IMR-90 (cell line): ENCODE data around the gene CLHC1. TPM values are rescaled to one million over a fixed set of nuclear protein-coding genes. Genes with fewer than 3 reads are reported as not detected.
A peak's percentile ranks its signal among the peaks of the same experiment; 100 is the strongest.

Source experiments
- ATAC-seq: fragments of 200-7000 bp; cut with Tn5 transposase; 2 replicates; pipeline ENCODE4 v1.9.1; 2020; ENCODE audit warnings: low read depth, mild to moderate bottlenecking, moderate library complexity
- BruUV-seq: library from RNA; stranded (reverse); fragments of 400-500 nt; replicated peaks from 2 replicates; lab custom pipeline; 2021; lab: Mats Ljungman, UMichigan
- CTCF ChIA-PET: fragments of 300-600 bp; formaldehyde crosslinking; extraction: SDS; loops from one replicate; lab custom pipeline; 2021; ENCODE audit warnings: antibody characterized with exemption; lab: Yijun Ruan, JAX
- POLR2A ChIA-PET: fragments of 300-600 bp; sonication (Branson Sonifier 250); formaldehyde crosslinking; loops from one replicate; lab custom pipeline; 2022; ENCODE audit warnings: antibody characterized with exemption; ENCODE audit not compliant: unreplicated experiment; lab: Charles Lee
- DNase-seq: peaks from one replicate; pipeline ENCODE4 v3.0.0; 2013
- H2AFZ ChIP-seq: replicated peaks from 2 replicates; pipeline ENCODE3; 2013; ENCODE audit warnings: low read length, mild to moderate bottlenecking; ENCODE audit not compliant: poor library complexity
- H2AK5ac ChIP-seq: 2 replicates; pipeline ENCODE4 v1.6.1; 2013; ENCODE audit warnings: low read depth, low read length, inconsistent platforms
- H2AK9ac ChIP-seq: replicated peaks from 2 replicates; pipeline ENCODE3; 2013; ENCODE audit warnings: mild to moderate bottlenecking, low read depth, low read length, moderate library complexity; ENCODE audit not compliant: poor library complexity
- H2BK120ac ChIP-seq: 2 replicates; pipeline ENCODE4 v1.6.1; 2013; ENCODE audit warnings: low read depth, low read length, inconsistent platforms
- H2BK15ac ChIP-seq: 3 replicates; pipeline ENCODE4 v1.6.1; 2013; ENCODE audit warnings: low read depth, low read length, inconsistent platforms
- H2BK20ac ChIP-seq: 2 replicates; pipeline ENCODE4 v1.6.1; 2013; ENCODE audit warnings: low read depth, mild to moderate bottlenecking, inconsistent platforms, low read length, moderate library complexity
- H2BK5ac ChIP-seq: 2 replicates; pipeline ENCODE4 v1.6.1; 2013; ENCODE audit warnings: mild to moderate bottlenecking, low read depth, low read length, inconsistent platforms; ENCODE audit not compliant: poor library complexity, severe bottlenecking
- H3K14ac ChIP-seq: replicated peaks from 2 replicates; pipeline ENCODE4 v1.6.1; 2013; ENCODE audit warnings: low read depth, low read length, inconsistent platforms
- H3K18ac ChIP-seq: 2 replicates; pipeline ENCODE4 v1.6.1; 2013; ENCODE audit warnings: low read depth, low read length, control low read depth
- H3K23ac ChIP-seq: 2 replicates; pipeline ENCODE4 v1.6.1; 2013; ENCODE audit warnings: low read depth, low read length, inconsistent platforms
- H3K27ac ChIP-seq: 2 replicates; pipeline ENCODE4 v1.5.1; 2013; ENCODE audit warnings: mild to moderate bottlenecking, control low read depth, low read length; ENCODE audit not compliant: insufficient read depth
- H3K27me3 ChIP-seq: 2 replicates; pipeline ENCODE4 v1.6.1; 2013; ENCODE audit warnings: low read length; ENCODE audit not compliant: control insufficient read depth, insufficient read depth
- H3K36me3 ChIP-seq: 2 replicates; pipeline ENCODE4 v1.6.1; 2013; ENCODE audit warnings: low read length, mixed read lengths; ENCODE audit not compliant: control insufficient read depth, insufficient read depth
- H3K4ac ChIP-seq: 2 replicates; pipeline ENCODE4 v1.6.1; 2013; ENCODE audit warnings: low read depth, low read length, inconsistent platforms
- H3K4me1 ChIP-seq: 2 replicates; pipeline ENCODE4 v1.6.1; 2013; ENCODE audit warnings: low read length, mixed read lengths; ENCODE audit not compliant: control insufficient read depth, insufficient read depth
- H3K4me2 ChIP-seq: 2 replicates; pipeline ENCODE4 v1.6.1; 2013; ENCODE audit warnings: low read depth, mild to moderate bottlenecking, control low read depth, low read length, moderate library complexity
- H3K4me3 ChIP-seq: 2 replicates; pipeline ENCODE4 v1.5.1; 2013; ENCODE audit warnings: low read depth, mild to moderate bottlenecking, control low read depth, low read length, moderate library complexity; ENCODE audit not compliant: insufficient read depth
- H3K56ac ChIP-seq: 2 replicates; pipeline ENCODE4 v1.6.1; 2013; ENCODE audit warnings: low read length, inconsistent platforms; ENCODE audit not compliant: insufficient read depth; ENCODE audit errors: extremely low read depth
- H3K79me1 ChIP-seq, 2 experiments: 2 replicates each; pipeline ENCODE4 v1.6.1; 2013; ENCODE audit warnings: low read length in 2 of 2, inconsistent platforms in 1 of 2, low read depth in 1 of 2
- H3K9ac ChIP-seq: 2 replicates; pipeline ENCODE4 v1.6.1; 2013; ENCODE audit warnings: low read depth, low read length, control low read depth
- H3K9me1 ChIP-seq: 2 replicates; pipeline ENCODE4 v1.6.1; 2013; ENCODE audit warnings: low read length, inconsistent platforms; ENCODE audit not compliant: insufficient read depth
- H3K9me3 ChIP-seq: 2 replicates; pipeline ENCODE4 v1.6.1; 2013; ENCODE audit warnings: low read length; ENCODE audit not compliant: control insufficient read depth, insufficient read depth
- H4K20me1 ChIP-seq: 2 replicates; pipeline ENCODE4 v1.6.1; 2013; ENCODE audit warnings: low read length, inconsistent platforms; ENCODE audit not compliant: insufficient read depth
- H4K5ac ChIP-seq: 2 replicates; pipeline ENCODE4 v1.6.1; 2013; ENCODE audit warnings: mild to moderate bottlenecking, low read depth, low read length, control low read depth
- H4K8ac ChIP-seq, 2 experiments: 2 replicates each; pipeline ENCODE4 v1.6.1; 2013; ENCODE audit warnings: low read depth in 2 of 2, low read length in 2 of 2, control low read depth in 1 of 2, inconsistent platforms in 1 of 2
- H4K91ac ChIP-seq: 2 replicates; pipeline ENCODE4 v1.6.1; 2013; ENCODE audit warnings: low read depth, low read length, inconsistent platforms; ENCODE audit not compliant: insufficient read depth
- CHD1 ChIP-seq: IDR thresholded peaks from 2 replicates; pipeline ENCODE4 v1.6.1; 2012; ENCODE audit warnings: low read depth, low read length, improper control_type of control experiment
- ELK1 ChIP-seq: fragments of 150-350 bp; IDR thresholded peaks from 2 replicates; pipeline ENCODE4 v1.6.1; 2016; ENCODE audit warnings: low read depth, mild to moderate bottlenecking, low read length, moderate library complexity, borderline replicate concordance
- FOS ChIP-seq: fragments of 150-350 bp; IDR thresholded peaks from 2 replicates; pipeline ENCODE4 v1.6.1; 2016; ENCODE audit warnings: low read depth, low read length
- MAFK ChIP-seq: IDR thresholded peaks from 2 replicates; pipeline ENCODE4 v1.6.1; 2012; ENCODE audit warnings: low read depth, low read length, improper control_type of control experiment
- MAZ ChIP-seq: IDR thresholded peaks from 2 replicates; pipeline ENCODE4 v1.6.1; 2012; ENCODE audit warnings: low read depth, mild to moderate bottlenecking, low read length, improper control_type of control experiment, moderate library complexity, borderline replicate concordance
- MXI1 ChIP-seq: IDR thresholded peaks from 2 replicates; pipeline ENCODE4 v1.6.1; 2012; ENCODE audit warnings: low read depth, mild to moderate bottlenecking, low read length, moderate library complexity, borderline replicate concordance
- NFE2L2 ChIP-seq: fragments of 150-350 bp; IDR thresholded peaks from 2 replicates; pipeline ENCODE4 v1.6.1; 2016; ENCODE audit warnings: low read depth, mild to moderate bottlenecking, low read length
- POLR2A ChIP-seq: IDR thresholded peaks from 2 replicates; pipeline ENCODE4 v1.6.1; 2012; ENCODE audit warnings: mild to moderate bottlenecking, low read depth, low read length
- RAD21 ChIP-seq: IDR thresholded peaks from 2 replicates; pipeline ENCODE4 v1.6.1; 2012; ENCODE audit warnings: low read length, improper control_type of control experiment
- RCOR1 ChIP-seq: IDR thresholded peaks from 2 replicates; pipeline ENCODE4 v1.6.1; 2012; ENCODE audit warnings: mild to moderate bottlenecking, low read length, improper control_type of control experiment; ENCODE audit not compliant: insufficient replicate concordance
- RFX5 ChIP-seq: IDR thresholded peaks from 2 replicates; pipeline ENCODE4 v1.8.0; 2012; ENCODE audit warnings: low read depth, mild to moderate bottlenecking, low read length, moderate library complexity
- SMC3 ChIP-seq: fragments of 150-350 bp; IDR thresholded peaks from 2 replicates; pipeline ENCODE4 v1.6.1; 2016; ENCODE audit warnings: low read depth, mild to moderate bottlenecking, antibody characterized with exemption, low read length, moderate library complexity
- USF2 ChIP-seq: fragments of 150-350 bp; IDR thresholded peaks from 2 replicates; pipeline ENCODE4 v1.6.1; 2017; ENCODE audit warnings: mild to moderate bottlenecking, antibody characterized with exemption, low read length, low read depth
- dilution Hi-C: fragments of 300-500 bp; cut with HindIII; formaldehyde crosslinking; loops from one replicate; pipeline ENCODE4 v1.14.3; 2018; ENCODE audit warnings: low sequenced_read_pairs; ENCODE audit not compliant: unreplicated experiment
- in situ Hi-C: fragments of 300-500 bp; cut with MboI; formaldehyde crosslinking; loops from 3 replicates; pipeline ENCODE4 v1.14.3; 2019; ENCODE audit warnings: low sequenced_read_pairs, inconsistent platforms, mixed read lengths
- intact Hi-C: fragments of 100-400 bp; cut with micrococcal nuclease; formaldehyde crosslinking; loops from 2 replicates; pipeline ENCODE4 v1.10.0; 2022
- polyA plus RNA-seq, 3 experiments: library from polyadenylated mRNA; depleted of rRNA; stranded (reverse); fragments of >200 nt; gene quantifications; 2 replicates each; pipeline ENCODE4 v1.2.3, GENCODE V29; 2012; ENCODE audit warnings: low replicate concordance in 1 of 3
- total RNA-seq: library from RNA; depleted of rRNA; stranded (reverse); fragments of >200 nt; gene quantifications from 2 replicates; pipeline ENCODE4 v1.2.3, GENCODE V29; 2012
- TF ChIP-seq, protein P1 (sequence below): conservative IDR thresholded peaks from 2 replicates; pipeline ENCODE4 v1.5.1; 2012; ENCODE audit warnings: mild to moderate bottlenecking, low read depth, low read length, improper control_type of control experiment

The CLHC1 gene
- total and polyA plus RNA-seq, 2 of the 4 experiments (the other 2 are of a cell fraction), result 2.3 to 5.3 TPM

DNA sequence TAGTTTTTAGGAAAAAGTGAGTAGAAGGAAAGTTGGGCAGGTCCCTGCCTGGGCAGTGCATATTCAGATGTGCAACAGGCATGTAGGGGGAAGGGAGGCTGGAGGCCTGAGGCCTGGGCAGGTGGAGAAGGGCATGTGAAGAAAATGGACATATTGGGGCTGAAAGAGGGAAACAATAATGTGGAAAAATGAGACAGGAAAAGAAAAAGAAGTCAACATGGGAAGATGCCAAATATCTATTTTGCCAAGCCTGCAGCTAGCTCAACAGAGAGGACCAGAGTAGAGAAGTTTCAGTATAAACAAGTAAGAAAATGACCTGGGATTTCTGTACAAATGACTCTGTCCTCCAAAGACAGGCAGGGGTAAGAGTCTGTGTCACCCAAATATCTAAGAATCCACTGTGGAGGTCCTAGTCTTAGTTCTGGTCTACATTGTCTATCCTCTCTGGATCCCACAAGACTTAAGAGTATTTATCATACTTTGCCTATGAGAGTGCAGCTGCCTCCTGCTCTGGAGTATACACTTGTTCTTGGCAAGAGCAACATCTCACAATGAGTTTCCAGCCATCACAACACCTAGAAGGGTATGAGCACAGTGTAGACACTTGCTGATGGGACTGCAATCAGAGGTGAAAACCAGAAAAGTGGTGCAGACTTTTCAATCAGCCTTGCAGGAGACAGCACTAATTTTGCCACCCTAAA is 80.2 kb downstream of the CLHC1 start:
- Histone ChIP-seq H3K79me1 (peaks cover 8 to 37% of the 10 kb centered on the region in 2 experiments; a peak in 2 of 4 replicates), H2AK5ac (peak overlapping the region; percentile 21; the same call in 1 of the 2 replicates), H3K36me3 (no peaks in the 10 kb centered on the region), H4K91ac (peak overlapping the region; percentile 53), H3K27ac (no peak overlapping the region), H3K9ac (no peak overlapping the region), H3K18ac (no peak overlapping the region; the same call in 1 of the 2 replicates), H3K27me3 (no peaks in the 10 kb centered on the region), H2BK5ac (peak overlapping the region; percentile 68), H4K5ac (peak overlapping the region; percentile 26; the same call in 1 of the 2 replicates), H3K4me1 (peaks cover 45% of the 10 kb centered on the region), H3K56ac (0 out of 2 replicates have a peak overlapping the region, but pooled peaks have one; percentile 1), H2BK20ac (peak overlapping the region; percentile 72), H3K4ac (peak overlapping the region; percentile 65), H2BK120ac (peak overlapping the region; percentile 64), H3K4me3 (no peak overlapping the region), H3K14ac (peak overlapping the region; percentile 42), H3K9me3 (no peaks in the 10 kb centered on the region), H2AK9ac (no peak overlapping the region), H4K8ac (peak overlapping the region in 1 of 2 experiments; percentile 39; a peak in 1 of 4 replicates), H2BK15ac (peak overlapping the region; percentile 31; the same call in 2 of the 3 replicates), H4K20me1 (peaks cover 3% of the 10 kb centered on the region; the same call in 1 of the 2 replicates), H3K23ac (peak overlapping the region; percentile 28; the same call in 1 of the 2 replicates), H3K9me1 (peaks cover 40% of the 10 kb centered on the region), H3K4me2 (peak overlapping the region; percentile 18; the same call in 1 of the 2 replicates), H2AFZ (no peak overlapping the region)
- BruUV-seq, result no TSS peak
- ChIA-PET CTCF (no interaction called here), POLR2A (interaction anchor here (0.6 kb wide), 1 partner anchor 54 kb away, joined by 9 read pairs; no protein-coding TSS in a partner anchor)
- intact Hi-C loops (no loop called here), in situ Hi-C loops (no loop called here), dilution Hi-C loops (loop anchor here (25.0 kb wide), 1 partner anchor 140 kb away; no protein-coding TSS in a partner anchor)
- peak; percentile 40 for ATAC-seq
- DNase-seq, result peak; percentile 67
- no peak for TF ChIP-seq USF2
- no peak for TF ChIP-seq RFX5
- TF ChIP-seq SMC3, result no peak
- TF ChIP-seq POLR2A, result no peak
- TF ChIP-seq MXI1, result no peak
- TF ChIP-seq RAD21, result no peak
- no peak for TF ChIP-seq MAFK
- no peak for TF ChIP-seq CHD1
- TF ChIP-seq, protein P1, sequence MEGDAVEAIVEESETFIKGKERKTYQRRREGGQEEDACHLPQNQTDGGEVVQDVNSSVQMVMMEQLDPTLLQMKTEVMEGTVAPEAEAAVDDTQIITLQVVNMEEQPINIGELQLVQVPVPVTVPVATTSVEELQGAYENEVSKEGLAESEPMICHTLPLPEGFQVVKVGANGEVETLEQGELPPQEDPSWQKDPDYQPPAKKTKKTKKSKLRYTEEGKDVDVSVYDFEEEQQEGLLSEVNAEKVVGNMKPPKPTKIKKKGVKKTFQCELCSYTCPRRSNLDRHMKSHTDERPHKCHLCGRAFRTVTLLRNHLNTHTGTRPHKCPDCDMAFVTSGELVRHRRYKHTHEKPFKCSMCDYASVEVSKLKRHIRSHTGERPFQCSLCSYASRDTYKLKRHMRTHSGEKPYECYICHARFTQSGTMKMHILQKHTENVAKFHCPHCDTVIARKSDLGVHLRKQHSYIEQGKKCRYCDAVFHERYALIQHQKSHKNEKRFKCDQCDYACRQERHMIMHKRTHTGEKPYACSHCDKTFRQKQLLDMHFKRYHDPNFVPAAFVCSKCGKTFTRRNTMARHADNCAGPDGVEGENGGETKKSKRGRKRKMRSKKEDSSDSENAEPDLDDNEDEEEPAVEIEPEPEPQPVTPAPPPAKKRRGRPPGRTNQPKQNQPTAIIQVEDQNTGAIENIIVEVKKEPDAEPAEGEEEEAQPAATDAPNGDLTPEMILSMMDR, result no peak
- no peak for TF ChIP-seq MAZ
- TF ChIP-seq FOS, result no peak
- TF ChIP-seq RCOR1, result no peak
- no peak for TF ChIP-seq ELK1
- TF ChIP-seq NFE2L2, result no peak
